Large intestine (tissue), 3 donors: ENCODE measurements around the gene ROS1. TPM values are rescaled to one million over a fixed set of nuclear protein-coding genes. Genes with fewer than 3 reads are reported as not detected.

ENCODE experiments used
- DNase-seq, 2 donors: peaks; one replicate each; pipeline versions ENCODE4 v3.0.0 to v3.0.0-alpha.2; 2013
- H3K27ac ChIP-seq: one replicate; pipeline ENCODE4 v1.5.1; 2013; ENCODE audit warnings: low read length
- H3K27me3 ChIP-seq: 2 replicates; pipeline ENCODE4 v1.6.1; 2013; ENCODE audit warnings: low read length; ENCODE audit not compliant: control insufficient read depth, insufficient read depth
- H3K36me3 ChIP-seq: 2 replicates; pipeline ENCODE4 v1.6.1; 2013; ENCODE audit warnings: low read length; ENCODE audit not compliant: control insufficient read depth, insufficient read depth
- H3K4me1 ChIP-seq: one replicate; pipeline ENCODE4 v1.6.1; 2013; ENCODE audit warnings: low read length; ENCODE audit not compliant: control insufficient read depth, insufficient read depth
- H3K4me3 ChIP-seq: one replicate; pipeline ENCODE4 v1.5.1; 2013; ENCODE audit warnings: low read length
- H3K9me3 ChIP-seq: one replicate; pipeline ENCODE4 v1.6.1; 2013; ENCODE audit warnings: mild to moderate bottlenecking, low read depth, low read length, moderate library complexity; ENCODE audit not compliant: control insufficient read depth
- WGBS: methylation state at CpG from one replicate; pipeline ENCODE4 v1.1.5; 2013; ENCODE audit warnings: low lambda C conversion rate; ENCODE audit not compliant: insufficient coverage; 5-methylcytosine and 5-hydroxymethylcytosine counted together
- polyA plus RNA-seq: library from polyadenylated mRNA; unstranded; fragments of 120-200 nt; gene quantifications from one replicate; pipeline ENCODE4 v1.2.1, GENCODE V29; 2013

The ROS1 gene
- polyA plus RNA-seq, 1 donor = 1.6 TPM

GRCh38 chr6:117346142-117346930, 79.4 kb downstream of the ROS1 start:
- Histone ChIP-seq H3K27me3 (no peaks in the 10 kb centered on the region), H3K4me3 (no peak overlapping the region), H3K27ac (no peak overlapping the region), H3K36me3 (no peaks in the 10 kb centered on the region), H3K9me3 (no peaks in the 10 kb centered on the region), H3K4me1 (no peaks in the 10 kb centered on the region)
- no peak for DNase-seq
- WGBS = 33% methylated on average over 3 of the region's 7 CpGs

- Histone ChIP-seq H3K9me3 (no peaks in the 10 kb centered on the region), H3K27ac (no peak overlapping the region), H3K36me3 (no peaks in the 10 kb centered on the region), H3K4me3 (no peak overlapping the region), H3K4me1 (no peaks in the 10 kb centered on the region), H3K27me3 (no peaks in the 10 kb centered on the region)
- no peak for DNase-seq
- no CpG with 5 or more reads among the region's 2 CpGs for WGBS
Measured at GRCh38 chr6:117345292-117345610, 80.5 kb downstream of the ROS1 start.

- Histone ChIP-seq H3K27me3 (no peaks in the 10 kb centered on the region), H3K4me3 (no peak overlapping the region), H3K36me3 (no peaks in the 10 kb centered on the region), H3K27ac (no peak overlapping the region), H3K9me3 (no peaks in the 10 kb centered on the region), H3K4me1 (no peaks in the 10 kb centered on the region)
- no CpG with 5 or more reads among the region's 12 CpGs for WGBS
- no peak for DNase-seq
Measured at GRCh38 chr6:117344444-117345291, 81.1 kb downstream of the ROS1 start.

GRCh38 chr6:117338567-117338966, 87.2 kb downstream of the ROS1 start:
- DNase-seq = no peak
- H3K27me3 ChIP-seq = no peaks in the 10 kb centered on the region
- no peaks in the 10 kb centered on the region for H3K9me3 ChIP-seq
- no peak overlapping the region for H3K4me3 ChIP-seq
- H3K36me3 ChIP-seq = no peaks in the 10 kb centered on the region
- no CpG with 5 or more reads among the region's 1 CpG for WGBS
- H3K27ac ChIP-seq = no peak overlapping the region
- no peaks in the 10 kb centered on the region for H3K4me1 ChIP-seq

- no peak for DNase-seq
- no peak overlapping the region for H3K4me3 ChIP-seq
- WGBS = no CpG with 5 or more reads among the region's 7 CpGs
- no peaks in the 10 kb centered on the region for H3K36me3 ChIP-seq
- H3K27ac ChIP-seq = no peak overlapping the region
- no peaks in the 10 kb centered on the region for H3K27me3 ChIP-seq
- no peaks in the 10 kb centered on the region for H3K4me1 ChIP-seq
- H3K9me3 ChIP-seq = no peaks in the 10 kb centered on the region
Measured at GRCh38 chr6:117329926-117330325, 95.8 kb downstream of the ROS1 start.

- Histone ChIP-seq H3K27me3 (no peaks in the 10 kb centered on the region), H3K4me1 (no peaks in the 10 kb centered on the region), H3K27ac (no peak overlapping the region), H3K9me3 (no peaks in the 10 kb centered on the region), H3K36me3 (no peaks in the 10 kb centered on the region), H3K4me3 (no peak overlapping the region)
- DNase-seq = no peak
- WGBS = no CpG with 5 or more reads among the region's 4 CpGs
Measured at GRCh38 chr6:117328500-117328899, 97.2 kb downstream of the ROS1 start.

- H3K4me3 ChIP-seq = no peak overlapping the region
- no peaks in the 10 kb centered on the region for H3K36me3 ChIP-seq
- DNase-seq = no peak
- H3K27ac ChIP-seq = no peak overlapping the region
- H3K9me3 ChIP-seq = no peaks in the 10 kb centered on the region
- no peaks in the 10 kb centered on the region for H3K4me1 ChIP-seq
- no peaks in the 10 kb centered on the region for H3K27me3 ChIP-seq
Measured at GRCh38 chr6:117328005-117328389, 97.7 kb downstream of the ROS1 start.

GRCh38 chr6:117327149-117328004, 98.4 kb downstream of the ROS1 start:
- no peak for DNase-seq
- Histone ChIP-seq H3K4me3 (no peak overlapping the region), H3K36me3 (no peaks in the 10 kb centered on the region), H3K4me1 (no peaks in the 10 kb centered on the region), H3K27ac (no peak overlapping the region), H3K27me3 (no peaks in the 10 kb centered on the region), H3K9me3 (no peaks in the 10 kb centered on the region)
- WGBS = 40% methylated on average over 1 of the region's 8 CpGs

- Histone ChIP-seq H3K27me3 (no peaks in the 10 kb centered on the region), H3K36me3 (no peaks in the 10 kb centered on the region), H3K9me3 (no peaks in the 10 kb centered on the region), H3K4me1 (no peaks in the 10 kb centered on the region), H3K27ac (no peak overlapping the region), H3K4me3 (no peak overlapping the region)
- no CpG with 5 or more reads among the region's 1 CpG for WGBS
- DNase-seq = no peak
Measured at GRCh38 chr6:117326396-117326795, 99.3 kb downstream of the ROS1 start.

- no peaks in the 10 kb centered on the region for H3K36me3 ChIP-seq
- DNase-seq = peak; percentile 11 to 14
Measured at GRCh38 chr6:117317261-117317660, 108.5 kb downstream of the ROS1 start.

More at GRCh38 chr6:117317261-117317660, 108.5 kb downstream of the ROS1 start:
- Histone ChIP-seq H3K4me1 (no peaks in the 10 kb centered on the region), H3K27ac (no peak overlapping the region), H3K27me3 (no peaks in the 10 kb centered on the region), H3K9me3 (no peaks in the 10 kb centered on the region), H3K4me3 (no peak overlapping the region)
- no CpG with 5 or more reads among the region's 4 CpGs for WGBS
